GM21360 (cell line): ENCODE data around the gene TNFRSF18.

Experiments
- ATAC-seq: cut with Tn5 transposase; IDR thresholded peaks from one replicate; pipeline ENCODE4 v1.9.1; 2021; ENCODE audit warnings: mild to moderate bottlenecking, moderate library complexity; ENCODE audit not compliant: unreplicated experiment

The TNFRSF18 gene

DNA sequence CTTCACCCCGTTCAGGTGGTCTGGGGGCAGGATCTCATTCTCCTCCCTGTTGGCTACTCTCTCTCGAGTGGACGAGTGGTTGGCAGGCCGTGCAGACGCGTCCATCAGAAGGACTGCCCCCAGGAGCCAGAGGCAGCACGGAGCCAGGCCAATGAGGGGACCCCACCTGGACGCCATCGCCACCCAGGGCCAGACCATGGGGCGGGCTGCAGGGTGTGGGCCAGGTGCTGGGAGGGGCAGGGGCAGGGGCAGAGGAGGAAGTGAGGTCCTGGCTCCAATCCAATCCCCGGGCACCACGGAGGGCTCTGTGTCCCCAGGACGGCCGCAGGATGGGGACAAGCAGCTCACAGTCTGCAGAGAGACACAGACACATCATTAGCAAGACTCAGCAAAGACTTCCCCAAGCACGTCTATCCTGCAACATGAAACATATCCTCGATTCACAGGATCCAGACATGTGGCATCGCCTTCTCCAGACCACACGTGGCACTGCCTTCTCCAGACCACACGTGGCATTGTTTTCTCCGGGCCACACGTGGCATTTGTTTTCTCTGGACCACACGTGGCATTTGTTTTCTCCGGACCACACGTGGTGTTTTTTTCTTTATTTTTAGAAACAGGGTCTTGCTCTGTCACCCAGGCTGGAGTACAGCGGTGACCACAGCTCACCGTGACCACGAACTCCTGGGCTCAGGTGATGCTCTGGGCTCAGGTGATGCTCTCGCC is 22.4 kb upstream of the TNFRSF18 start:
- no peak for ATAC-seq

GRCh38 chr1:1228187-1228586 is 21.8 kb upstream of the TNFRSF18 start:
- no peak for ATAC-seq

GRCh38 chr1:1227386-1227785 is 21.0 kb upstream of the TNFRSF18 start:
- ATAC-seq = no peak

DNA sequence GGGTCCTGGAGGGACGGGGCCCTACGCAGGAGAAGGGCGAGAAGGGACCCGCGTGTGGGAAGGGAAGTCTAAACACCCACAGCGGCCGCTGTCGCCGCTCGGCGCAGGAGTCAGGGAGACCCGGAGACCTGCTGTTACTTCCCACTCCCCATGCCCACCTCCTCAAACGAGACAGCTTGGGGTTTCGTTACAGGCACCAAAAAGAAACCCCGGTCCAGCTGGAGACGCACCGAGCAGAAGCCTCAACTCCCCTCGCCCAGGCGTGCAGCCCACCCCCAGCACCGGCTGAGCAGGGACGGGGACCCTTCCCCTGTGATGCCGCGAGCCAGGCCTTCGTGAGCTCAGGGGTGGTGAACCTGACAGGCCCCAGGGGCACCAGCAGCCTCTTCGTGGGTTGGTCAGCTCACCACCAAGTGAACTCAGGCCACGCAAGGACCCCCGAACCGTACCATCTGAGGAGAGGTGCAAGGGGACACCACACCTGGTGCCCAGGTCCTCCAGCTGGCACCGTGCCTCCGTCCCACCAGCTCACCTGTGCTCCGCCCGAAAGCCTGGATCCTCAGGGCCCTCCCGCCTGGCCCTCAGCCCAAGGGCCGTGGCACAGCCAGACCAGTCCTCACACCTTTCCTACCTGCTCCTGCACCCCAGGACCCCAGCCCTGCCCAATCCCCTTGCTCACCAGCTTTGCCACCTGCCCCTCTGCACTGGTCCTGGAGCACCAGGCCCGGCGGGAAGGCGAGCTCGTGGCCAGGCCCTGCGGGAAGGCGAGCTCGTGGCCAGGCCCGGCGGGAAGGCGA is 20.4 kb upstream of the TNFRSF18 start:
- no peak for ATAC-seq

DNA sequence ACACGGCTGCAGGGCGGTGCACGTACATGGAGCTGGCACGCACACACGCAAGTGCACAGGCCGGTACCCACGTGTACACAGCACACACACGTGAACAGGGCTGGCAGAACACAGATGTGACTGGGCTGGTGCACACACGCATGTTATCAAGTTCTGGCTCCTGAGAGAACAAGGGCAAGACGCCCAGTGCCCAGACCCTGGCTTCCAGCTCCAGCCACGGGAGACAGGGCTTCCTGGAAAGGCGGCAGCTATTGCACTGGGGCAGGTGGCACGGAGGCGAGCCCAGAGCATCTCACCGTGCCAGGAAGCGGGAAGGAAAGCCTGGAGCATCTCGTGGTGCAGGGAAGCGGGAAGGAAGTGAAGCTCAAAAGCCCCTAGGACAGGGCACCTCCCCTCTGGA is 19.5 kb upstream of the TNFRSF18 start:
- ATAC-seq = no peak

GRCh38 chr1:1225238-1225845 is 18.9 kb upstream of the TNFRSF18 start:
- ATAC-seq = no peak

GRCh38 chr1:1223891-1224290 is 17.5 kb upstream of the TNFRSF18 start:
- ATAC-seq = no peak

- ATAC-seq = no peak
Observed at GRCh38 chr1:1223321-1223720, 16.9 kb upstream of the TNFRSF18 start.

- no peak for ATAC-seq
Observed at GRCh38 chr1:1222575-1223225, 16.3 kb upstream of the TNFRSF18 start.

DNA sequence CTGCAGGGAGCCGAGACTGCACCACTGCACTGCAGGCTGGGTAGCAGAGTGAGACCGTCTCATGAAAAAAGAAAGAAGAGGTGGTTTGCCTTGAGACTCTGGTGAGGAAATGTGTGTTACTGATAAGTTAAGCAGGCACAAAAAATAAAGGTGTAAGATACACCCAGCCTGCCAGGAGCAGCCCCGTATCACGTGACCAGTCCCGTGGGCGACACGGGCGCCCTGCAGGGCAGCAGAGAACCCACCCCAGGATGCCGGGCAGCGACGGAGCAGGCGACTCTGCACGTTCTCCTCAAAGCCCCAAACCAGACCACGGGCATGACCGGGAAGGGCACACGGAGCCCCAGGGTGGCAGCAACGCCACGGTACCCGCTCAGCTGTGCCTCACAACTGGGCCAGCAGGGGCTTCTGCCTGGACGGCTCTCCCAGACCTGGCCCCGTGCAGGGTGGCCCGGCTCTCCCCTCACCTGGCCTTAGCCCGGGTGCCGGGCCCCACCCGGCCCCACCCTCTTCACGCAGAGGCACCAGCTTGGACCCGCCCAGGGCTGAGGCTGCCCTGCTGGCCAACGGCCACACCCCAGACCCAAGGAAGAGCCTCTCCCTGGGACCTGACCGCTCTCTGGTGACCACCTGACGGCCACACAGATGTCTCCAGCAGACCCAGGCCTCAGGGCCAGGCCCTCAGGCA is 15.6 kb upstream of the TNFRSF18 start:
- ATAC-seq = no peak

DNA sequence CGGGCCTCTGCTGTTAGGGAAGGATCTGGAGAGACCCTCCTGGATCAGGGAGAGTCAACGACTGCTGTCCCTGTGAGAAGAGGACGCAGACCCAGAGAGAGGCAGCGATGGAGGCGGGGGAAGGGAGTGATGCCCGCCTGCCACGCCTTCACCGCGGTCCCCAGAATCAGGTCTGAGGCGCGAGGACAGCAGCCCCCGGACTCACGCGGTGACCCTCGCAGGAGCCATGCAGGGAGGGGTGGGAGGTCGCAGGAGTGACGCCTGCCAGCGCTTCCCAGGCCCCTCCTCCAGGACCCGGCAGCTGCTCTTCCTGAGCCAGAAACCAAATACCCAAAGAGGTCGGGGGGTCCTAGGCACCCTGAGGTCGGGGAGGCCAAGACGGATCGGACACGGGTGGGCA is 13.8 kb upstream of the TNFRSF18 start:
- ATAC-seq = no peak

- no peak for ATAC-seq
Observed at GRCh38 chr1:1219341-1219740, 12.9 kb upstream of the TNFRSF18 start.

DNA sequence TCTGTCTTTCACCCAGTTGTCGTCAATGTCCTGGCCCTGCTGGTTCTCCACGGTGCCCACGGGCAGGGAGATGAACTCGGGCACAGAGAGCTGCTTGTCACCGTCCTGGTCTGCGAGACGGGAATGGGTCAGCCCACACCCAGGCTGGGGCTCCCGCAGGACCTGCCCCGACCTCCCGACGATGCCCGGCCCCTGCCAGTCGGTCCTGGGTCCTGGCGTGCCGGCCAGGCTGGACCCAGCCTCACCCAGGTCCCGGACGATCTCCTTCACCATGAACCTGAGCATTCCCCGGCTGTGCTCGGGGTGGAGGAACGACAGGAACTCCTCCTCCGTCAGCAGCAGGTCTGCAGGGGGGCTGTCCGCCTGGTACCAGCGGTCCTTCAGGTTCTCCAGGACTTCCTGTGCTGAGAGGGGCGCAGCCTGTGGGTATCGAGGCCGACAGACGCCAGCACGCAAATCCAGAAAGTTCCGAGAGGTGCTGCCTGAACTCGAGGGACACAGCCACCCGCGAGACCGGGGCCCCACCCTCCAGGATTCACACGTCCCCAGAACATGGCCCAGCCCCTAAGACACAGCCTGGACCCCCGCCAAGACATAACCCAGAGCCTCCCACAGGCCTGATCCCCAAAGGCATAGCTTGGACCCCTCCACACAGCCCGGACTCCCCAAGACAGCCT is 12.3 kb upstream of the TNFRSF18 start:
- ATAC-seq = no peak

- no peak for ATAC-seq
Observed at GRCh38 chr1:1217621-1218523, 11.5 kb upstream of the TNFRSF18 start.

- no peak for ATAC-seq
Observed at GRCh38 chr1:1216770-1217620, 10.6 kb upstream of the TNFRSF18 start.

GRCh38 chr1:1215881-1216605 is 9.7 kb upstream of the TNFRSF18 start:
- no peak for ATAC-seq

- ATAC-seq = no peak
Observed at GRCh38 chr1:1215080-1215676, 8.8 kb upstream of the TNFRSF18 start.
